OCI-M2 (cell line): ENCODE data around the gene LRP5.

ENCODE experiments used
- DNase-seq: peaks from one replicate; lab custom pipeline; 2025; ENCODE audit not compliant: unreplicated experiment; lab: John Stamatoyannopoulos, UW

Gene LRP5

DNA sequence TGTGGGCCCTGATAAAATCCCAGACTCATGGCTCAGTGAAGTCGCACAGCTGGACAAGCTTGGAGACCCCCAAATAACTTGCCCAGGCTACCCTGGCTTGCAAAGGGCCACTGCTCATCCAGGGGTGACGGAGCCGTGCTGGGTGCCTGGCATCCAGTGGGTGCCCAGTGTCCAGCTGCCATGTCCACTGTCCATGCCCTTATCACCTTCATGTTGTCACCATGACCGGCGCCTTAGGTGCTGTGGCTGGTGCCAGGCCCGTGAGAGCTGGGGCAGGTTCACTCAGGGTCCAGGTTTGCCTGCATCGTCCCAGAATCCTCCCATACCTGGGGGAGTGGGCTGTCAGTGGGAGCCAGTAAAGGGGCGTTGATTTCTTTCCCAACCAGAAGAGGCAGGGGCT, 57.4 kb downstream of the LRP5 start:
- DNase-seq, result no peak

GRCh38 chr11:68370211-68371111, 58.1 kb downstream of the LRP5 start:
- no peak for DNase-seq

- DNase-seq, result no peak
Measured at GRCh38 chr11:68371171-68372041, 59.0 kb downstream of the LRP5 start.

DNA sequence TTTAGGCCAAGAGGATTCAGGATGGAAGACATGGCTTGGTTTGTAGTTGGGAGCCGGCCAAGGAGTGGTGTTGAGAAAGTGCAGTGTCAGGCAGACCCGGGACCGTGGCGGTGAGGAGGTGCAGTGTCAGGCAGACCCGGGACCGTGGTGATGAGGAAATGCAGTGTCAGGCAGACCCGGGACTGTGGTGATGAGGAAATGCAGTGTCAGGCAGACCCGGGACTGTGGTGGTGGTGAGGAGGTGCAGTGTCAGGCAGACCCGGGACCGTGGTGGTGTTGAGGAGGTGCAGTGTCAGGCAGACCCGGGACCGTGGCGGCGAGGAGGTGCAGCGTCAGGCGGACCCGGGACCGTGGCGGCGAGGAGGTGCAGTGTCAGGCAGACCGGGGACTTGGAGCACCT, 59.7 kb downstream of the LRP5 start:
- DNase-seq, result no peak

DNA sequence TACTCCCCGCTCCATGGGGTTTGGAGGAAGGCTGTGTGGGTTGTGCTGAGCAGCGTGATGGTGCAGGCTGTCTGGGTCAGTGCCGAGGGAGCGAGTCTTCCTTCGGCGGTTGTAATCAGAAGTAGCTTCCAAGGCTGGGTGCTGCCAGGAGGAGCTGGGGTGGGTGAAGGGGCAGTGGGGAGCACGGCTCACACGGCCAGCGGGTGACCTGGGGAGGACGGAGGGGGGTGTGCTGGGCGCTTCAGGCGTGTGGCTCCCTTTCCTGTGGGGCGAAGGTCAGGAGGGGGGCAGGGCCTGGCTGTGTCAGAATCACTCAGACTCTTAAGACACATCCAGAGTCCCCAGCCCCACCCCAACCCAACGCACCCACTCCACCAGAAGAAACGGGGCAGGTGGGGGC, 60.2 kb downstream of the LRP5 start:
- DNase-seq, result no peak

DNA sequence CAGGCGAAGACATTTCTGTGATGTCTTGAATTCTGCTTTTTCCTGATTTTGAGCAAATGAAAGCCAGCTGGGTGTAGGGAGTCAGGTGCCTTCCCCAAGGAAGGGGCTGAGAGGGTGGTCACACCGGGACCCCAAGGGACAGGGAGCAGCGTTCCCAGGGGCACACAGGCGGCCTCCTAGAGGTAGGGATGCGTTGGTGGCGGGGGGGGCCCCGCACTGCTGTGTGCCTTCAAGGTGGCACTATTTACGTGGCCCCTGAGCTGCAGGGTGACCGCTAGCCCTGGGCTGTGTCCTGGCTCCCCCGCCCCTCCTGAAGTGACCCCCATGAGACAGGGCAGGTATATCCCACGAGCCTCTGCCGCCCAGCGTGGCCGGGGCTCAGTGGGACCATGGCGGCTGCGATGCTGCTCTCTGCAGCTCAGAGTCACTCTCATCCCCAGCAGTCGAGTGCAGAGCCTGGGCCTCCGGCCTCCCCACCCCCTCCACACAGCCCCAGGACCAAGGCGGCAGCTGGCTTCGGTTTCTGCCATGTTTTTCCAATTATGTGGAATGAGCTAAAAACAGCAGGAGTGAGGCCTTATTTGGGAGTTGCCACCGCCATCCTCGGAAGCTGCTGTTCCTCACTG, 60.9 kb downstream of the LRP5 start:
- DNase-seq, result no peak

DNA sequence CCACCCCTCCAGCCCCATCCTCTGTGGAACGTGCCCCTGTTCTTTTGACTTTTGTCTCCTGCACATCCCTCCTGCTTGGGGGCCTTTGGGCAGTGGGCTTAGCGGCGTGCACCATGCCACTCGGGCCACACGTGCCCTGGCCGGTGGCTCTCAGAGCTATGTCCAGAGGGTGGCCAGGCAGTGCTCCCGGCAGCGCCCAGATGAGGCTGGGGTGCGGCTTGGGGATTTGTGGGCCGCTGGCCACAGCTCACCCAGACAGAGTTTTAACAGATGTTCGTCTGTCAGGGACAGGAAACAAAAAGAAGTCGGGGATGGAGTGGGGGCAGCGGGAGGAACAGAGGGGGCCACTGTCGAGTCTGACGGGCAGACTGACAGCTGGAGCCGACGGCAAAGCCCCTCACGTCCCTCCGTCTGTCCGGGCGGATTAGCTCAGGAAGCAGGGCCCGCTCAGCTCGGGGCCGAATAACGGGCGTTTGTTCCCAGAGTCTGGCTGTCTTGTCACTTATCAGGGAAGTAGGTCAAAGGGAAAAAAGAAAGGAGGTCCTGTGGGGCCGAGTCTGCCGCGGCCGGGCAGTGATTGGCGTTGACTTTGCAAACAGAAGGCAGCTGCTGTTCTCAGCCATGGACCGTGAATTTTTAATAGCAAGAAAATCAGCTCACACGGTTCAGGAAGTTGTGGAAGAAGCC, 61.6 kb downstream of the LRP5 start:
- DNase-seq, result no peak

DNA sequence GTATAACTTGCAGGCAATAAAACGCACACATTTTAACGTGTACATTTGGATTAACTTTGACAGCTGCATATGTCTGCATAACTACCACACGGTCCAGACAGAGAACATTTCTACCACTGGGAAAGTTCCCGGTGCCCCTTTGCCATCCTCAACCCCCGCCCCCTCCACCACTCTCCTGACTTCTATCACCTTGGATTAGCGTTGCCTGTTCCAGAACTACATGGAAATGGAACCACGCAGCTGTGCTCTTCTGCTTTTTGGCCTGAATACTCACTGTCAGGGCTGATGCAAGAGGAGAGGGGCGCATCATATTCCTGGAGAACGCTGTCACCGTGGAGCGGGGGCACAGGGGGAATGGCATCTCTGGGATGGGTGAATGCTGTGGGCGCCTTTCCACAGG, 62.1 kb downstream of the LRP5 start:
- no peak for DNase-seq

GRCh38 chr11:68375337-68375736, 62.9 kb downstream of the LRP5 start:
- no peak for DNase-seq

GRCh38 chr11:68375766-68376165, 63.4 kb downstream of the LRP5 start:
- DNase-seq, result no peak

DNA sequence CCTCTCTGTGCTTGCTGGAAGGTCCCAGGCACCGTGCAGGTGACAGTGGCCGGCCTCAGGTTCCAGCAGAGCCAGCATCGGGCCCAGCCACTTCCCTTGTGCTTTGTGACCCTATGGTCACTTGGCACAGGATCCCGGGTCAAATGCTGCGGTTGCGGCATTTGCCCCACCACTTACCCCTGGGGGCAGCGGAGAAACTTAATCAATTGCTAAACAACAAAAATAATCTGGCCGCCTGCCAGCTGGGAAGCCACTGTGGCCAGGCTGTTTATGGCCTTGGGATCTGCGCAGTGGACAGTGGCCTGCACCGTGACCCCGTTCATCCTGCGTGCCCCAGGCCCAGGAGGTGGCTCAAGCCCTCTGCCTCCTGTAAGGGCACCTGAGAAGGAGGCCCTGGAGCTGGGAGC, 65.0 kb downstream of the LRP5 start:
- no peak for DNase-seq

DNA sequence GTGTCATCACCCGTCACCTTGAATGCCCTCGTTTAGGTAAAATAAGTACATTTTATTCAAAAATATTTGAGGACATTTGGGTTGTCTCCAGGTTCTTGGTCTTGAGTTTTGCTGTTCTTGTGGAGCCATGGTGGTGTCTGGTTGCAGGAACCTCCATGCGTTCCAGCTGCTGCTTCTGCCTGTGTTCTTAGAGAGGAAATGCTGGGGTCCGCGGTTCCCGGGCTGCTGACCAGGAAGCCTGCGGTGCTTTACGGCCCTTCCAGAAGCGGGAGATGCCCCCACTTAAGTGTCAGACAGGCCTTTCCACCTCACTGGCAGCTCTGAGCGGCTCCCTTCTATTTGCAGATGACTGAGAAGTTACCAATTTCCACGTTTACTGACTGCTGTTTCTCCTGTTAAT, 66.8 kb downstream of the LRP5 start:
- no peak for DNase-seq

- DNase-seq, result no peak
Measured at GRCh38 chr11:68380786-68381622, 68.6 kb downstream of the LRP5 start.

DNA sequence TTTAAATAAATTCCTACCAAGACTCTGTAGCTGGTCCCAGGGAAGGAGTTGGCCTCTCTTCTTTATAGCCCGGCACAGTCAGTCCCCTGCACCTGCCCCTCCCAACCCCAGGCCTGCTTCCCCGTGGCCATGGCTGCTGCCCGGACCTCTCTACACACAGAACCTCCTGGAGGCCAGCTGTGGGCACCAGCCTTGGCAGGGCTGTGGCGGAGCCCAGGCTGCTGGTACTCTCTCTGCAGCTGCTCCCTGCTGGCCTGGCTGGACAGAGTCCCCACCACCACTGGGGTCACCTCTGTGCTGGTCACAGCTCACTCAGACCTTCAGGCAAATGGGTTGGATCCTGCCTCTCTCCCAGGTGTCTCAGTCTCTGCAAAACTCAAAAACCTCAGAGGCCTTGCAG, 69.3 kb downstream of the LRP5 start:
- DNase-seq, result no peak

GRCh38 chr11:68382358-68382998, 70.1 kb downstream of the LRP5 start:
- DNase-seq, result no peak

DNA sequence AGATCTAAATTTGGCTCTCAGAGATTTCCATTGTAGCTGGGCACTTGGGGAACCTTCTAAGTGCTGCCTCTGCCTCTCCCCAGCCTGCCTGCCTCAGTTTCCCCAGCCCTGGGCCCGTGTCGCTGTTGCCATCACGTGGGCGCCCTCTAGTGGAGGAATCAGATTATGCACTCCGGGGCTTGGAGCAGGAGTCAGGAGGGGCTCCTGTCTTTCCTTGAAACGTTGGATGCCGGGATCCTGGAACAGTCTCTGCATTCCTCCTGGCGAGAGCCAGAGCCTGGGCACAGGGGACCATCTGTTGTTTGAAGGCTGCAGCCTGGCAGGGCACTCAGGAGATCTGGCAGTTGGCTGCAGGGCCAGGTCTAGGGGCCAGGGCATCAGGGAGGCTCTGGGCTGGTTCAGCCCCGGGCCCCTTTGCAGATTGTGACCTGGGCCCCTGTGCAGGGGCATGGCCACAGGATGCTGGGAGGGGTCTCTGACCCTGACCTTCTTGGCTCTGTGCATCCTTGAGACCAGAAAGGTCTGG, 71.6 kb downstream of the LRP5 start:
- DNase-seq, result no peak

DNA sequence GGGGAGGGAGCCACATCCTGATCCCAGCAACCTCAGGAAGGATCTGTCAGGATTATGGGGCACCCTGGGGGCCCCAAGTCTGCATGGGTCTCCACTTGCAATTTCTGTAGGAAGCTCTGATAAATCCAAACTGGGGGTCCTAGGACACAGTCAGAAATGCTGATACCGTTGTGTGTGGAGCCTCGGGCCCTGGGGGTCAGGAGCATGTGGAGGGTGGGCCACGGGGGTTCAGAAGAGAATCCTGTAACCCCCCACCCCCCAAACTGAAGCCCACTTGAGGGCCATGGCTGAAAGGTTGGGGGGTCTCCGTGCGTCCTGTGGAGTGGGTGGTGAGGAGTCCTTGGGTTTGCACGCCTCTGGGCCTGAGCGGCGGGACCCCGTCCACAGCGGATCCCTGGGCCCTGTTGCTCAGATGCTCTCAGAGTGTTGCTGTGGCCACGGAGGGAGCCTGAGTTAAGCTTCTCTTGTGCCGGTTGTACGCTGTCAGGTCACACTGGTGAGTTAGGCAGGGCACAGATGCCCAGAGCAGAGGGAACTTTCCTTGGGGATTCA, 72.2 kb downstream of the LRP5 start:
- no peak for DNase-seq

DNA sequence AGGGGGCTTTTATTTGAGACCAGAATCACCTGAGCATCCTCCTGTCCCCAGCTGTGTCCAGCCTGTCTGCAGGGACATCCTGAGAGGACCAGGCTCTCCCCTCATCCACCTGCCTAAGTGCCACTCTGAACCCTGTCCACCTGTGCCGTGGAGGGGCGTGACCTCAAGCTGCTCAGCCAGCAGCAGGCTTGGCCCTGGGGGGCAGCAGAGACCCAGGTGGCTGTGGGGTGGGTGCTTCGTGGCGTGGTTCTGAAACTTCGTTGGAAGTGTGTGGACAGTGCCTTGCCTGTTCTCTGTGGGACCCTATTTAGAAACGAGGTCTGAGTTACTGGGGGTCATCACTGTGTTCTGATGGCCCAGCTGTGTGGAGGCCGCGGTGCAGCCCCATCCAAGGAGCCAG, 72.7 kb downstream of the LRP5 start:
- DNase-seq, result no peak

DNA sequence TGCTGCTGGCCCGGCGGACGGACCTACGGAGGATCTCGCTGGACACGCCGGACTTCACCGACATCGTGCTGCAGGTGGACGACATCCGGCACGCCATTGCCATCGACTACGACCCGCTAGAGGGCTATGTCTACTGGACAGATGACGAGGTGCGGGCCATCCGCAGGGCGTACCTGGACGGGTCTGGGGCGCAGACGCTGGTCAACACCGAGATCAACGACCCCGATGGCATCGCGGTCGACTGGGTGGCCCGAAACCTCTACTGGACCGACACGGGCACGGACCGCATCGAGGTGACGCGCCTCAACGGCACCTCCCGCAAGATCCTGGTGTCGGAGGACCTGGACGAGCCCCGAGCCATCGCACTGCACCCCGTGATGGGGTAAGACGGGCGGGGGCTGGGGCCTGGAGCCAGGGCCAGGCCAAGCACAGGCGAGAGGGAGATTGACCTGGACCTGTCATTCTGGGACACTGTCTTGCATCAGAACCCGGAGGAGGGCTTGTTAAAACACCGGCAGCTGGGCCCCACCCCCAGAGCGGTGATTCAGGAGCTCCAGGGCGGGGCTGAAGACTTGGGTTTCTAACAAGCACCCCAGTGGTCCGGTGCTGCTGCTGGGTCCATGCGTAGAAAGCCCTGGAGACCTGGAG, 74.1 kb downstream of the LRP5 start:
- DNase-seq, result no peak
